HG03460 (cell line): ENCODE measurements around the gene ABL1.
"Not testable (repeated sequence)": the region's sequence is repeated elsewhere in the genome, so short reads cannot be mapped to it uniquely, and the experiment has no call there.

ENCODE experiments used
- ATAC-seq: cut with Tn5 transposase; IDR thresholded peaks from one replicate; pipeline ENCODE4 v1.9.1; 2021; ENCODE audit not compliant: unreplicated experiment

Gene ABL1

DNA sequence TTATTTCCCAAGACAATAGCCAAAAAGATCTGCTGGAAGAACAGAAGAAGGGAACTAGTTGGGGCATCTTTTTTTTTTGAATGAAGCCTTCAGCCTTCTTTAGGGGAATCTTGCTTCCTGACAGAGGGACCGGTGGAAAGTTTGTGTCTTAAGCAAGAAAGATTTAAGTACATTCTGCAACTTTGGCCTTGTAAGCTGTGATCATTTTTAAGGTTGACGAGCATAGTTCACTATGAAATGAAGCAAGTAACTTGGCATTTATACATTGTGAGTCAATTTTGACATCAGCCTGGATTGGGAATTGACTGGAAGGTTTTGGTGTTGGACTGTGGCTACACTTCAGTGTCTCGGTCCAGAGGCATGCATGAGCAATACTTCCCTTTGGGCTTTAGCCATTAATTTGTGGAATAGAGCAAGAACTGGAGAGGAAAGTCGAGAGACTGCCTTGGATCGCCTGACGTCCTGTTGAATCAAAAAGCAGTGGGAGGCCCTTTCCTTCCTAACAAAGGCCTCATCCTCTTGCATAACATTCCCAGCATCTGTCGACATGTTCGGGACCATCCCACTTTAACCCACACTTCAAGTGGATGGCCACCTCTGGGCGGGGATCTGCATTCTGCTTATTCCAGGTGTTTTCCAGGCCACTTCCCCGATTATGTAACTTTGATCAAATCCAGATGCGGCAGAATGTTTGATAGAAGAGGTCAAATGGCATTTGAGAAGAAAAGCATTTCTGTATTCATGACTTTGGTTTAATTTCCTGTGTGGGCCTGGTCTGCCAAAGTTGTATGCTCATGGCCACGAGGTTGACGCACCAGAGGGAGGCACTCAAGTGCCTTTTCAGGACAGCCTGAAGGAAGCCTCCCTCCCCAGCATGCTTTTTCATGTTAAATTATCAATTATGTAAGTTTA is 12.5 kb downstream of the ABL1 start:
- ATAC-seq: no peak

DNA sequence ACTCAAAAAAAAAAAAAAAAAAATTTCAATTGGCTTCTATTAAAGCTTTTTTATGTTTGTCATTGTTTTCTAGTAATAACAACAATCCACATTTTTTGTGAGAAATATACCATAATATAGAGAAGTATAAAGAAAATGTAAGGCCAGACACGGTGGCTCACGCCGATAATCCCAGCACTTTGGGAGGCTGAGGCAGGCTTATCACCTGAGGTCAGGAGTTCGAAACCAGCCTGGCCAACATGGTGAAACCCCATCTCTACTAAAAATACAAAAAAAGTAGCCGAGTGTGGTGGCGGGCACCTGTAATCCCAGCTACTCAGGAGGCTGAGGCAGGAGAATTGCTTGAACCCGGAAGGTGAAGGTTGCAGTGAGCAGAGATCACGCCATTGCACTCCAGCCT is 13.5 kb downstream of the ABL1 start:
- ATAC-seq: not testable (repeated sequence)

- ATAC-seq: no peak
These were observed 14.3 kb downstream of the ABL1 start for GRCh38 chr9:130849356-130849755.

- no peak for ATAC-seq
These were observed 17.7 kb downstream of the ABL1 start for GRCh38 chr9:130852801-130853200.

- no peak for ATAC-seq
These were observed 19.0 kb downstream of the ABL1 start for GRCh38 chr9:130854092-130854491.

- no peak for ATAC-seq
These were observed 19.8 kb downstream of the ABL1 start for GRCh38 chr9:130854835-130855234.

DNA sequence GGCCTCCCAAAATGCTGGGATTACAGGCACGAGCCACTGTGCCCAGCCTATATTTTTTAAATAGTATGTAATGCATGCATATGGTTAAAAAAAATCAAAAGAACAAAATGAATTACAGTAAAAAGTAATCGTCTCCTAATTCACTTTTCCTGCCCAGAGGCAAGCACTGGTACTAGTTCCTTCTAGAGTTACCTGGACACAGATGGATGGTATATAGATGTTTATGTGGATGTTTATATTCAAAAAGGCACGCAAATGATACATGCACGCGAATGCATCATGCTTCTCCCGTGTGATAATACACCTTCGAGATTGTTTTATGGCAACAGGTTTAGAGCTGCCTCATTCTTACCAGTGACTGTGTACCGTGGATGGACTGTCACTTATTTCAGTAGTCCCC is 21.4 kb downstream of the ABL1 start:
- no peak for ATAC-seq

- ATAC-seq: no peak
These were observed 23.0 kb downstream of the ABL1 start for GRCh38 chr9:130857864-130858738.

DNA sequence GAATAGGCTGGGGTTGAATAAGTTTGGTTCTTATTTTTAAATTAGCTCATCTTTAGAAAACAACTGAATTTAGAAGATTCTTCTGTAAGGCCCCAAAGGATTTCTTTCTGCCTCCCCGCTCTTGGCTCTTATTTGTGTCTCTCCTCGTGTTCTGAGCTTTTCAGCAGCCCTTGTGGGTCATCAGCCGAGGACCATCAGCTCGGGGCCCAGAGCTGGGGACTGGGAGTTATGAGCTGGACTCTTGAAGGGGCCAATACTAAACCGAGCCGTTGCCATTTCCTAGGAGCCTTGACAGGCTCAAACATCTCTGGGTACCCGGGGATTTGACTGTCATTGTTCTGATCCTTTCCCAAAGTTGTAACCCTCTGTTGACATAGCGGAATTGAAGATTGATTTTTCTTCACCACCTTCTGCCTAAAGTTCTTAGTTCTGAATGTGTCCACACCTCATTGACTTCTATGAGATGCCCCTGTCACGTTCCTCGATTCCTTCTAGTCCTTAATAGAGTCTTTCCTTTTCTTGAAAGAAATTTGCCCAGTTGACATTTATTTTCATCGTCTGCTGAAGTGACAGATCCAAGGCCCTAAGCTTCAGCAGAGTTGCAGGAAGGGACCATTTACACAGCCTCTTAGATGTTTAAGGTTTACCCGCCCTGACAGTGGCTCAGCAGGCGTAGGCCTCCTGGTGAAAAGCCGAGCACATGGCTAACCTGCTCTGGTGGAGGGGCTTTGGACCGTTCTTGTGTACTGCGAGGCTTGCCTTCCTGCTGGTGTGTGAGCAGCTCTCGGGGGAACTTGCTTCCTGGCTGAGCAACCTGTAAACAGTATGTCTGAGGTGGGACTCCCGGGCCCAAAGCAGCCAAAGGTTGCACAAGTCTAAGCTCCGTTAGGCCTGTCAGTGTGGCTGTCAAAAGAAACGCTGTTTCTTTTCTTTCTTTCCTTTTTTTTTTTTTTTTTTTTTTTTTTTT is 24.0 kb downstream of the ABL1 start:
- no peak for ATAC-seq

DNA sequence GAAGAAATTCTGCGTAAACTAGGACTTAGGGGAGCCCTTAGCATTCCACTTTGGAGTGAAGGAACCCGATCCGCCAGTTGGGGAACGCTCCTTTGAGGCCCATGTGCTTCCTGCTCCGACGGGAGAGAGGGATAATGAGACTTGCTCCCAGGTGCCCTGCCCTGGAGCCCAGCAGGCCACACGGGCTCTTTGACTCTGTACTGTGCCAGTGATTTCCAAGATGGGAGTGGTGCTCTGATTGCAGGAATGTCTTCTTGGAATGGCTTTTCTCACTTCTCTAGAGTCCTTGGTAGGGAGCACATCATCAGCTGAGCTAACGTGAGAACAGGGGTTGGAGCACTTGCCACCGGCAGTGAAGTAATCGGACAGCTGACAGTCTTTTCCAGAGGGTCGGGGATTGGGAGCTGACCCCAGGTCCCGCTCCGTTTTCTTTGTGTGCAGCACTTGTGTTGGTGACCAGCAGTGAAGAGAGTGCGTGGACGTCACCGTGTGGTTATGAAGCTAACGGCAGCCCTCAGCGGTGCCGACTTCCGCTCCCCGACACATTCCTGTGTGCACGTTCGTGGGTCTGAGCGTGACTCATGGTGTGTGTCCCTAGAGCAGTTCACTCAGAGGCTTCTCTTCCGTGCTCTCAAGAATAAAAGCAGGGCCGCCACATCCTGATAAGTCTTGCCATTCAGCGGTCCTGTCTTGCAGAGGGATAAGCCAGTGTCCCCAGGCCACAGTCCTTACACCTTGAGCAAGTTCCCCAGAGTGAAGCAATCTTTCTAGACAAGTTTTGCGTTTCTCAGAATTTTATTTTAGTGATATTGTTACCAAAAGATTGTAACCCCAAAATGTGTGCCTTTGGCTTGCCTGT is 25.6 kb downstream of the ABL1 start:
- ATAC-seq: no peak

DNA sequence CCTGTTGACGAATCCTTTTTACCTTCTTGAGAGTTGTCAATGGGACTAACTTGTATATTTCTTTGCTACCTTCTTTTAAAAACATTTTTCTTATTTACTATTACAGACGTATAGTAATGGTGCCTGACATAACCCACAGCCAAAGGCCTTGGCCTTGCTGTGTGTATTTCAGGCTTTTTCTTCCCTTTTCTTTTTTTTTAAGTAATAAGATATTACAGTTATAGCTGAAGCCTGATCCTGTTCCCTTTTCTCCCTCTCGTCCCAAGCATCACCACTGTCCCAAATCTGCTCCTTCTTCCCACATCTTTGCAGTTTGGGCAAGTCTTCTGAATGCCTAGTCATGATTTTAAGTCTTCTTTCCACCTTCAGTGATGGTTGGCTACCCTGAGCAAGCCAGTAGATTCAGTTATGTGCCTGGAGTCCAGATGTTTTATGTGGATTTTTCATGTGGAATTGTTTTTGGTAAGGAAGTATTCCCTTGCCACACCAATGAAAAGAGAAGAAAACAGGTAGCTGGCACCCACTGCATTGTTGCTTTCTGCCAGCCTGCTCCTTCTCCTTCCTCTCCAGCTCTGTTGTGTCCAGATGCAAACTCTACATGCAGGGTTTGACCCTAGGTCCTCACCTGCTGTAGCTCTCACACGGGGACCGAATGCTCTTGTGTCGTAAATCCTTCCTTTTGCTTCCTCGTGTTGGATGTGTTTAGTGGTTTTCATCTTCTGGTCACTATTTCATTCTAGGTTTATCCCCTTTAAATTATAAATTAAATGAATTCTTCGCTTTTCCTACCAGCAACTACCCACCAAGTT is 26.5 kb downstream of the ABL1 start:
- ATAC-seq: no peak

DNA sequence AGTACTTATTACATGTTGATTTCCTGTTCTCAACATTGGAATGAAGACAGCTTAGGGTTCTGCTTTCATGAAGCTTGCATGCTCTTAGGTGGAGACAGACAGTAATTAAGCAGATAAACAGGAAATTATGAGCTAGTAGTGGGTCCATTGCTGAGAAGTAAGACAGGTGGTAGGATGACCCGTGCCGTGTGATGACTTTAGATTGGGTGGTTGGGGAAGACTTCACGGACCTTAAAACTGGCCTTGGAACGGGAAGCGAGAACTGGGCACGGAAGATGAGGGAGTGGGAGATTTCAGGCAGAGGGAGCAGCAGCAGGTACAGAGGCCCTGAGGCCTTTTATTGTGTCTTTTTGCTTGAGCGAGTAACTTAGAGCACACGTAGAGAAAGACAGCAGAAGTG is 27.2 kb downstream of the ABL1 start:
- ATAC-seq: no peak

DNA sequence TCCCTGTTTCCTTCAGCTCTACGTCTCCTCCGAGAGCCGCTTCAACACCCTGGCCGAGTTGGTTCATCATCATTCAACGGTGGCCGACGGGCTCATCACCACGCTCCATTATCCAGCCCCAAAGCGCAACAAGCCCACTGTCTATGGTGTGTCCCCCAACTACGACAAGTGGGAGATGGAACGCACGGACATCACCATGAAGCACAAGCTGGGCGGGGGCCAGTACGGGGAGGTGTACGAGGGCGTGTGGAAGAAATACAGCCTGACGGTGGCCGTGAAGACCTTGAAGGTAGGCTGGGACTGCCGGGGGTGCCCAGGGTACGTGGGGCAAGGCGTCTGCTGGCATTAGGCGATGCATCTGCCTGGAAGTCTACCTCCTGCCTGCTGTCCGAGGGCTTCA is 27.7 kb downstream of the ABL1 start:
- no peak for ATAC-seq

- no peak for ATAC-seq
These were observed 29.5 kb downstream of the ABL1 start for GRCh38 chr9:130864541-130864940.

DNA sequence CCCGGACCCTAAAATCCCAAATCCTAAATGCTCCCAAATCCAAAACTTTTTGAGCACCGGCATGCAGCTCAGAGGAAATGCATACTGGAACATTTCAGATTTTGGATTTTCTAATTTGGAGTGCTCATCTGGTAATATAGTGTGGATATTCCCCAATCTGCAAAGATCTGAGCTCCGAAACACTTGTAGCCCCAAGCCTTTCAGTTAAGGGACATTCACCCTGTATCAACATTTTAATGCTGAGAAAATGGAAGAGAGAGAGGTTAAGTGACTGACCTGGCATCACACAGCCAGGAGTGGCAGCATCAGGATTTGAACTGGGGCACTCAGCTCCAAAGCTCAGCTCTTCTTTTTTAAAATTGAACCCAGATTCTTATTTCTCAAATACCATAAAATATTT is 30.9 kb downstream of the ABL1 start:
- no peak for ATAC-seq

- ATAC-seq: no peak
These were observed 31.5 kb downstream of the ABL1 start for GRCh38 chr9:130866474-130866965.

GRCh38 chr9:130867556-130867955 is 32.5 kb downstream of the ABL1 start:
- ATAC-seq: no peak

DNA sequence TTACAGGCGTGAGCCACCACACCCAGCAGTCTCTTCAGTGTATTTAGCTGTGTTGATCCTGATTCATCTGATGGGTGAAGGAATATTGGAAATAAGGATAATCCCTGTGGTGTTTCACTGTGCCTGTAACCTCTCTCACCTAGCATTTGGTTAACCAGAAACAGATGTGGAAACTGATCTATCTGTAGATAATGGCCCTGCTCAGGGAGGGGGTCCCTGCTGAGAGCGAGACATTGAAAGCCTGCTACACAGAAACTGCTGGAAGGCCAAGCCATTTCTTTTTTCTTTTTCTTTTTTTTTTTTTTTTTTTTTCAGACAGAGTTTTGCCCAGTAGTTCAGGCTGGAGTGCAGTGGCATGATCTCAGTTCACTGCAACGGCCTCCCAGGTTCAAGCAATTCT is 33.2 kb downstream of the ABL1 start:
- ATAC-seq: no peak

GRCh38 chr9:130869250-130869649 is 34.2 kb downstream of the ABL1 start:
- no peak for ATAC-seq
